ENCODE measurements around the gene FHOD3.

The FHOD3 gene

DNA sequence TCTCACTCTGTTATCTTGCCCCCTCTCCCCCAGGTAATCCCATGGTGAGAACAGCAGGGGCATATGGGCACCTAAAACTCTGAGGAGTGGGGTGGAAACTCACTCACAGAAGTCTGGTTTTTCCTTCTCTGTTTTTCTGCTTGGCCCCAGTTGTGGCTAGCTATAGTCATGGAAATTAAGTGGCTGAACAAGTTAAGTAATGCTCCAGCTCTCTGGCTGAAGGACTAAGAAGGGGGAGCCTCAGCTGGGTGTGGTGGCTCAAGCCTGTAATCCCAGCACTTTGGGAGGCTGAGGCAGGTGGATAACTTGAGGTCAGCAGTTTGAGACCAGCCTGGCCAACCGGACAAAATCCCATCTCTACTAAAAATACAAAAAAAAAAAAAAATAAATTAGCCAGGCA is 270.3 kb downstream of the FHOD3 start:
- DNase-seq, result no peak

- DNase-seq, result no peak
Measured at GRCh38 chr18:36568487-36568886, 271.0 kb downstream of the FHOD3 start.

- DNase-seq, result peak; percentile 79
Measured at GRCh38 chr18:36572135-36572856, 274.8 kb downstream of the FHOD3 start.

DNA sequence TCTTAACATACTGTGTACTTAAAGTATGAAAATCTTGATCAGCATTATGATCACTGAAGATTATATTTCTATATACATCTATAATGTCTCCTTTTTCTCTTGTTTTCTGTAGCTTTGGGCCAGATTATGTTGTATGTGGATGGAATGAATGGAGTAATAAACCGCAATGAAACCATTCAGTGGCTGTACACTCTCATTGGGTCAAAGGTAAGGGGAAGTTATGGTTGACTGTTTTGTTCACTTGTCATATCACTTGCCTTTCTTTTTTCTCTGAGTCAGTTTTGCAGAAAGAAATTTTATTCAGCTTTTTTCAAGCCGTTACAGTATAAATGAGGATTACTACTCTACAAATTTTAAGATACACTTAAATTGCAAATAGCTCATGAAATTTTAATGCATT is 278.8 kb downstream of the FHOD3 start:
- no peak for DNase-seq

GRCh38 chr18:36578871-36579710 is 281.6 kb downstream of the FHOD3 start:
- no peak for DNase-seq

DNA sequence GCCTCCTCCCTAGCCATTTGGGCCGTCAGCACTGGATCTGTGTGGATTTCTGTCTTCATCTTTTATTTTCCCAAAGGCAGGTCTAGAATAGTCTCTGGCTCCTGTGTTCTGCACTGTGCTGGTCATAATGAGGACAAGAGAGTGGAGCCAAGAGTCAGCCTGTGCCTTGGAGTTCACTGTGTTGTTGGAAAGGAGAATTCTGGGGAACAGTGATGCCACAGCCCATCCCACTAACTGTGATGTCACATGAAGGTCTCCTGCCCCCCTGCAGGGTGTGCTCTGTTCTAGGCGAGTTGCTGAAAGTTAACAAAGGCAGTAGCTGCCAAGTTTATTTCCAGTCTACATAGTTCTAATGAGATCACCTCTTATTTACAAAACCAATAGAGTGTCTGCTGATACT is 282.8 kb downstream of the FHOD3 start:
- DNase-seq, result no peak

GRCh38 chr18:36580874-36581750 is 283.6 kb downstream of the FHOD3 start:
- DNase-seq, result no peak

- no peak for DNase-seq
Measured at GRCh38 chr18:36582988-36583745, 285.7 kb downstream of the FHOD3 start.

DNA sequence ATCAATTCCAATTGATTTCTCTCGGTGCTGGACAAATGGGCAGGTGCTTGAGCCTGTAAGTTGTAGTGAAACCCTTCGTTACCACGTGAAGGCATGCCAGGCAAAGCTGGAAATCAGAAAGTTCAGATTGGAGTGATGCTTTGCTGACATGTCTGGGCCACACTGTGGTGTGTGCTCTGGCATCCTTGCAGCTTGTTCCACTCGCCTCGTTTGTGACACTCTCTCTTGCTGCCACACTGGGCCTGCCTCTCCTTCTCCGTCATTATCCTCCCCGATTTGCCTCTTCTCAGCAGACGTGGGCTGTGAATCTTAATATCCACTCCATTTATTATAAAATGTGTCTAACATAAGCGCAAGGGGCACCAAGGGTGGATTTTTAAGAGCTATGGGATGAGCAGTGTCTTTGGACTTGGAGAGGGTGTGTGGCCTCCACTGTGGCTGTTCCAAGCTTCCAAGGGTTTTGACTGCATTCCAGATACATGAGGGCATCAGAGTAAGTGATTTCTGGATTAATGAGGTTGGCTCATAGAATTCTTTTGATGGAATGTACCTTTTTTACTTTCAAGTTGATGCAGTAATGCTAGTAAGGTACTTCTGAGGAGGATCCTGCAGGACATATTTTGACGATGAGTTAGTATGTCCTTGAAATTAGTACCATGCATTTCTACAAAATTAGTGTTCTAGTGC is 292.5 kb downstream of the FHOD3 start:
- DNase-seq, result no peak

DNA sequence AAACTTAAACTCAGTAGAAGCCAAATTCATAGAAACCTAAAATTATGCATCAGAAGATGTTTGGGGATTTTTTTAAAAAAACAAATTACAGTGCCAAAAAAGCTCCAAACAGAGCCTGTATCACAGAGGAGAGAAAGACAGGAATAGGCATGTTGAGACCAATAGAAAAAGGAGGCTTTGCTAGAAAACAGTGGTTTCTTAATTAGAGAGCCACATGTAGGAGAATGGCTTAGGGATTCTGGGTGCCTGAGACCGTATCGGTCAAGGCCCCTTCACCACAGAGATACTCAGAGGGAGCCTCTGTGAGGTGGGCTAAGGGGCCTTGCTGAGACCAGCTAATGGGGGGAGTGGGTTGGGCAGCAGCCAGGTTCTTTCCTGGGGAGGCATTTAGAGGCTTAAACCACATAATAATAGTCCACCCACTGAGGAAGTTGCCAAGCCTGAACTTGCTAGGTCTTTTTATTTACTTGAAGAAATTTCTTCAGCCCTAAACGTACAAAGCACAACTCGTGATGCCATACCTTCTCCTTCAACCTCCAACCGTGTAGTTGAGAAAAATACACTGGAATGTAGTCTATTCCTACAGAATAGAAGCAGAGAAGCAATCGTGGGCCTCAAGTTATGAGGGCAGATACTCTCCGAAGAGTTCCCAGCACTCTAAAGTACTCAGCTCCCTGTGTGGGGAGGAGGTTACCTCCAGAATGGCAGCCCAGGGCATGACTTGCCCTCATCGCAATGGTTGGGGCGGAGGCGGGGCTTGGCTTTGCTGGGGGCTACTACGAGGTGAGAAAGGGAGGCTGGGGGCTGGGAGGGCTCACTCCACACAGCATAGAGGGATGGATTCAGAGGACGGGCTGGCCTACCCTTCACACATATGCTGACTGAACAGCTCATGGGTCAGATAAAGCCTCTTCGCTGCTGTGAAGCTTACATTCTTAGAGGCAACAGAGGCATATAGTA is 293.4 kb downstream of the FHOD3 start:
- no peak for DNase-seq

DNA sequence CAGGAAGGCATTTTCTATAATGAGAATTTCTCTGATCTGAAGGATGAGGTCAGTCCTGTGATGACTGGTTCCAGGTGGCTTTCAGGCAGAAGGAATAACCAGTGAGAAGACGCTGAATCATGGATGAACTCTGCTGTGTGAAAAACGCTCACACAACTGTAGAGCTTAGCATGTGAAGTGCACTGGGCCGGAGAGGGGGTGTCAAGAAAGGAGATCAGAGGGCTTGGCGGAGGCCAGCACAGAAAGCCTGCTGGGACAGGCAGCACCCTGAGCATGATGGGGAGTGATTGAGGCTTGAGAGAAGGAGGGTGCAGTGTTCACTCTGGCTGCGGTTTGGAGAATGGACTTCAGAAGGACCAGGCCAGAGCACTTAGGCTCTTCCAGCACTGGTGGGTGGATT is 294.8 kb downstream of the FHOD3 start:
- DNase-seq, result no peak

GRCh38 chr18:36593001-36593400 is 295.5 kb downstream of the FHOD3 start:
- no peak for DNase-seq

- no peak for DNase-seq
Measured at GRCh38 chr18:36593641-36594040, 296.1 kb downstream of the FHOD3 start.

GRCh38 chr18:36594621-36595020 is 297.1 kb downstream of the FHOD3 start:
- DNase-seq, result no peak

- DNase-seq, result no peak
Measured at GRCh38 chr18:36595046-36595817, 297.7 kb downstream of the FHOD3 start.

DNA sequence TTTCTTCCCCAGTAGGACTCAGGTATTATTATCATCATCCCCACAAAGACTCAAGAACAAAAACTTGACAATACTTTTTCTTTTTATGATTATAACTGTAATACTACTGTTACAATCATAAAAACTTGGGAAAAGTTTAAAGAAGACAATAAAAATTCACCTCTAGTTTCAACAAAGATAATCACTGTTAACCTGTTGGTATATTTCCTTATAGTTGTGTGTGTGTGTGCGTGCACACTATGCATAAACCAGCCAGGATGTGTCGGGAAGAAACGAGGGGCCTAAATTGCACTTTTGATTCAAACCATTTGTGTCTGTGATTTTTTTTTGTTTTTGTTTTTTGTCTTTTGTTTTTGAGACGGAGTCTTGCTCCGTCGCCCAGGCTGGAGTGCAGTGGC is 298.3 kb downstream of the FHOD3 start:
- no peak for DNase-seq

- no peak for DNase-seq
Measured at GRCh38 chr18:36597636-36598035, 300.1 kb downstream of the FHOD3 start.

GRCh38 chr18:36600548-36600947 is 303.0 kb downstream of the FHOD3 start:
- DNase-seq, result no peak

DNA sequence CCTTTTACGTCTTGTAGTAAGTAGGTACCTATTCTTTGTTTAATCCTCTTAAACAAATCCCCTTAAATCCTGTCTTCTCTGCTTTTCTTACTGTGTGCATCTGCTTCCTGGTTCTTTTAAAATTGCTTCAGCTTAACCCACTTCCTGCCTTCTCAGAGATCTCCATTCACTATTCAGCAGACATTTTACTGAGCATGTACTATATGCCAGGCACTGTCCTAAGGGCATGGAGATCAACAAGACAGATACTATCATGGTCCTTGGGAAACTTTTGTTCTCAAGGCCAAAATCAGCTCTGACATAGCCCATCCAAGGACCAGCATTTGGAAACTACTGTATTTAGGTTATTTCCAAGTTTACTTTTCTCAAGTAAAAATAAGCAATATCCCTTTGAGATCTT is 303.8 kb downstream of the FHOD3 start:
- DNase-seq, result no peak

DNA sequence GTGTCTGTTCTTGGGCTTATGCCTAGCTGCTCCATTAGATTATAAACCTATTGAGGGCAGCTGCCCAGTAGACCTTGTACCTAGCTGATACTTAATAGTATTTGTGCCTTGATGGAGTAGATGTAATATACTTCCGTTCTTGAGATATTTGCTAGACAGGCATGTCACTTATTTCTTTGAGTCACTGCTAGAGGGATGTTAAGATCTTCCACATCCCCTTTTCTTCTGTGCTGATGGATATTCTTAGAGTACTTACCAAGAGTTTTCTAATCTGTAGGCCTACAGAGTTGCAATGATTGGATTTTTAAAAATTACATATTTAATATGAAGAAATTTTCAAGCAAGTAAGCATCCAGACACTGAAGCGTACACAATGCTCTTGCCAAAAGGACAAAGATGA is 304.6 kb downstream of the FHOD3 start:
- no peak for DNase-seq

Data from NCI-H2227 treated with DMSO at 0.1 percent for 48 hours (cell line).